Suprapubic skin (tissue), 4 donors: ENCODE results near the gene MBP. TPM values are rescaled to one million over a fixed set of nuclear protein-coding genes. Genes with fewer than 3 reads are reported as not detected.

Experiments used
- DNase-seq, 2 donors: peaks; one replicate each; pipeline ENCODE4 v3.0.0-alpha.2; 2019; ENCODE audit warnings: low spot score in 2 of 2
- H3K27ac ChIP-seq: fragments of 200-600 bp; sonication (generic); one replicate; pipeline ENCODE4 v1.5.1; 2019
- H3K27me3 ChIP-seq: fragments of 200-600 bp; sonication (generic); one replicate; pipeline ENCODE4 v1.5.1; 2019
- H3K36me3 ChIP-seq: fragments of 200-600 bp; sonication (generic); one replicate; pipeline ENCODE4 v1.5.1; 2019
- H3K4me1 ChIP-seq: fragments of 200-600 bp; sonication (generic); one replicate; pipeline ENCODE4 v1.5.1; 2019
- H3K4me3 ChIP-seq: fragments of 200-600 bp; sonication (generic); one replicate; pipeline ENCODE4 v1.5.1; 2019; ENCODE audit warnings: mild to moderate bottlenecking
- H3K9me3 ChIP-seq: fragments of 200-600 bp; sonication (generic); one replicate; pipeline ENCODE4 v1.5.1; 2019
- EP300 ChIP-seq: sonication (generic); formaldehyde crosslinking; IDR thresholded peaks from one replicate; pipeline ENCODE4 v1.6.1; 2017; ENCODE audit warnings: antibody characterized with exemption
- POLR2A ChIP-seq, 2 donors: fragments of 450-650 bp; IDR thresholded peaks; one replicate each; pipeline ENCODE4 v1.6.1; 2017; ENCODE audit warnings: antibody characterized with exemption in 2 of 2, mild to moderate bottlenecking in 2 of 2, moderate library complexity in 2 of 2
- POLR2AphosphoS5 ChIP-seq, 3 donors: sonication (generic); formaldehyde crosslinking; IDR thresholded peaks; one replicate each; pipeline ENCODE4 v1.6.1; 2017; ENCODE audit warnings: antibody characterized with exemption in 3 of 3
- WGBS: methylation state at CpG from one replicate; pipeline ENCODE4 v1.1.5; 2018; 5-methylcytosine and 5-hydroxymethylcytosine counted together
- total RNA-seq, 4 donors: library from RNA; depleted of rRNA; stranded (reverse); fragments of >200 nt; gene quantifications; one replicate each; pipeline ENCODE4 v1.1.0, GENCODE V29; 2016
- TF ChIP-seq, protein P1 (sequence below), 2 donors: fragments of 200-600 bp in 1 of 2; fragments of 450-650 bp in 1 of 2; sonication (generic) in 1 of 2; IDR thresholded peaks; one replicate each; pipeline ENCODE4 v1.5.1; 2016 to 2019; ENCODE audit warnings: antibody characterized with exemption in 2 of 2, mild to moderate bottlenecking in 1 of 2, moderate library complexity in 1 of 2

MBP gene
- total RNA-seq, 4 donors from 2014 or later, result 37.0 to 100 (median 69.3) TPM

DNA sequence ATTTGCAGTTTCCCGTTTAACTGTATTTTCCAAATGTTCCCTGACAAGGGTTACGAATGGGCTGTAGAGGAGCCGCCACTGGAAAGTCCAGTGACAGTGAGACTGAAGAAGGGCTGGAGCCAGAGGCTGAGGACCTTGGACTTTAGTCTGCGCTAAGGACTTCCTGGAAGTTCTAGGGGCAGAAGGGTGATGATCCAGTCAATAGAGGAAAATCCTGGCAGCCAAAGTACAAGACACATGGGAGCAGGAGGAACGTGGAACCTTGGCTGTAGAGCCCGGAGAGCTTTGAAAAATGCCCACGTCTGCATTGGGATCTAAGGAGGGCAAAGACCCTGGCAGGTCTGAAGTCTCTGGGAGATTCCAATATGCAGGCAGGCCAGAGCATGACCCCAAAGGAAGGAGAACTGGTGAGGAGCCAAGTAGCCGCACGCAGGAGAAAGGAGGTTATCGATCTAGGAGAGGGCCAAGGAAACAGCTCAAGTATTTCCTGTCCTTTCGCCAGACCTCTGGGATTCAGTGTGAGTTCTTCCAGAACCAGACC, 28.5 kb downstream of the MBP start:
- Histone ChIP-seq H3K36me3 (no peaks in the 10 kb centered on the region), H3K27me3 (no peaks in the 10 kb centered on the region), H3K27ac (peak overlapping the region; percentile 33), H3K4me3 (no peak overlapping the region), H3K9me3 (no peaks in the 10 kb centered on the region), H3K4me1 (peaks cover 80% of the 10 kb centered on the region)
- TF ChIP-seq, protein P1, sequence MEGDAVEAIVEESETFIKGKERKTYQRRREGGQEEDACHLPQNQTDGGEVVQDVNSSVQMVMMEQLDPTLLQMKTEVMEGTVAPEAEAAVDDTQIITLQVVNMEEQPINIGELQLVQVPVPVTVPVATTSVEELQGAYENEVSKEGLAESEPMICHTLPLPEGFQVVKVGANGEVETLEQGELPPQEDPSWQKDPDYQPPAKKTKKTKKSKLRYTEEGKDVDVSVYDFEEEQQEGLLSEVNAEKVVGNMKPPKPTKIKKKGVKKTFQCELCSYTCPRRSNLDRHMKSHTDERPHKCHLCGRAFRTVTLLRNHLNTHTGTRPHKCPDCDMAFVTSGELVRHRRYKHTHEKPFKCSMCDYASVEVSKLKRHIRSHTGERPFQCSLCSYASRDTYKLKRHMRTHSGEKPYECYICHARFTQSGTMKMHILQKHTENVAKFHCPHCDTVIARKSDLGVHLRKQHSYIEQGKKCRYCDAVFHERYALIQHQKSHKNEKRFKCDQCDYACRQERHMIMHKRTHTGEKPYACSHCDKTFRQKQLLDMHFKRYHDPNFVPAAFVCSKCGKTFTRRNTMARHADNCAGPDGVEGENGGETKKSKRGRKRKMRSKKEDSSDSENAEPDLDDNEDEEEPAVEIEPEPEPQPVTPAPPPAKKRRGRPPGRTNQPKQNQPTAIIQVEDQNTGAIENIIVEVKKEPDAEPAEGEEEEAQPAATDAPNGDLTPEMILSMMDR (IDR thresholded peaks at IDR 0.05), result no peak
- TF ChIP-seq POLR2A (IDR thresholded peaks at IDR 0.05) (no peak), POLR2AphosphoS5 (IDR thresholded peaks at IDR 0.05) (no peak), EP300 (no peak)
- 81% methylated on average over 11 of the region's 11 CpGs for WGBS
- no peak for DNase-seq

DNA sequence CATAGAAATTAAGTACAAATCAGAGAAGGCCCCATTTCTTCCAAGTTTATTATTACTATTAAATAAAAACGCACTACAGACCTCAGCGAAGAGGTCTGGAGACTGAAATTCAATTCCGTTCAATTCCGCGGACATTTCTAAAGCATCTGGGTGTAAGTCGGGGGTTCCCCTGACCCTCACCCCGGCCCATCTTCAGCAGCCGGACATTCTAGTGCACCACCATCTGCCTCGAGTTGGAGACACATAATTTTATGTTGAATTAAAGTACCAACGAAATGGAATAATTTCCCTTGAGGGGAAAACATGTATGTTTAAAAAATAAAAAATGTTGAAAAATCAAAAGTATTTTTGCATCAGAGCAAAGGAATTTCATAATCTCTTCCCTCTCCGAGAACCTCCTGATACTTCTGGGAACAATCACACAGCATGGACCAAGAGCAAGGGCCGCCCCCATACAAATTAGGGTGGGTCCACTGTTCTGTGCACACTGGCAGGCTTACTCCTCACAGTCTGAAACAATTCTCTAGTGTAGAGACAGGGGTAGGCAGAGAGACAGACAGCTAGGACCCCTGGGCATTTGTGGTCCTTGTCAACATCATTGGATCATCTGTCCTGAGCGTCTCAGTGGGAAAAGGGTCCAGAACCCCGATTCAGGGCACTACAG, 29.3 kb downstream of the MBP start:
- Histone ChIP-seq H3K27ac (peak overlapping the region; percentile 89), H3K9me3 (no peaks in the 10 kb centered on the region), H3K4me1 (peaks cover 80% of the 10 kb centered on the region), H3K36me3 (no peaks in the 10 kb centered on the region), H3K4me3 (no peak overlapping the region), H3K27me3 (no peaks in the 10 kb centered on the region)
- no peak for TF ChIP-seq POLR2AphosphoS5 (IDR thresholded peaks at IDR 0.05)
- no peak for TF ChIP-seq POLR2A (IDR thresholded peaks at IDR 0.05)
- TF ChIP-seq, protein P1 (IDR thresholded peaks at IDR 0.05), result no peak
- no peak for TF ChIP-seq EP300
- 76% methylated on average over 14 of the region's 14 CpGs for WGBS
- DNase-seq, result no peak

DNA sequence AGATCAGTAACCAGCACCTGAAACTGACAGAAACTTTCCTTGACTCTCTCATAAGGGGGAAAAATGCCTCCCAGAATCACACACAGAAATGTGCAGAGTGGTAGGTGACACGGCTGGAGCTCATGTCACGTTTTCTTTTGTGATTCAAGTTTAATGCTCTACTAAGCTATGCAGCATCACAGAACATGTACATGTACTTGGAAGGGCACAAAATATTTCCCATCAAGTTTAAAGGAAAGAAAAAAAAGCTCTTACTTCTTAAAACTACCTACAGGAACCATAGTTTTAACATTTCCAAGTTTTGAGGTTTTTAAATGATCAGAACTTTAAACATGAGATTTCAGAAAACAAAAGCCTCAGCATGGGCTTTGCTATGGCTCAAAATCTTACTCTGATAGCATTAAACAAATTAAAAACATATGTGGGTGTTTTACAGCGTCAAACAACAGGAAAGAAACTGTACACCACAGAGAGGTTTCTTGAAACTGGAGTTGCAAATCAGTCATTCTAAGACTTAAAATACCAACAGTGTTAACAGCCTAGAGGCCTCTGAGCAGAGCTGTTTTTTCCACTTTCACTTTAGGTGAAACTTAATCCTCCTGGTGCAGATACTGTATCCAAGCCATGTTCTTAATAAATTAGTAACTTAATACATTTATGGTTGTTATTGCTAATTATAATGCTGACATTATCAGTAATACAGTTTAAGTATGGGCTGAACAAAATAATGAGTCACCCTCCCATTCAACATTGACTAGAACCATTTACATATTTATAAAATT, 30.1 kb downstream of the MBP start:
- TF ChIP-seq POLR2A (IDR thresholded peaks at IDR 0.05) (no peak), EP300 (no peak), POLR2AphosphoS5 (IDR thresholded peaks at IDR 0.05) (no peak)
- TF ChIP-seq, protein P1 (IDR thresholded peaks at IDR 0.05), result no peak
- WGBS, result 19% methylated on average over 3 of the region's 3 CpGs
- no peak for DNase-seq
- Histone ChIP-seq H3K9me3 (no peaks in the 10 kb centered on the region), H3K36me3 (no peaks in the 10 kb centered on the region), H3K27ac (peak overlapping the region; percentile 89), H3K4me1 (peaks cover 76% of the 10 kb centered on the region), H3K4me3 (peak overlapping the region; percentile 0), H3K27me3 (no peaks in the 10 kb centered on the region)

DNA sequence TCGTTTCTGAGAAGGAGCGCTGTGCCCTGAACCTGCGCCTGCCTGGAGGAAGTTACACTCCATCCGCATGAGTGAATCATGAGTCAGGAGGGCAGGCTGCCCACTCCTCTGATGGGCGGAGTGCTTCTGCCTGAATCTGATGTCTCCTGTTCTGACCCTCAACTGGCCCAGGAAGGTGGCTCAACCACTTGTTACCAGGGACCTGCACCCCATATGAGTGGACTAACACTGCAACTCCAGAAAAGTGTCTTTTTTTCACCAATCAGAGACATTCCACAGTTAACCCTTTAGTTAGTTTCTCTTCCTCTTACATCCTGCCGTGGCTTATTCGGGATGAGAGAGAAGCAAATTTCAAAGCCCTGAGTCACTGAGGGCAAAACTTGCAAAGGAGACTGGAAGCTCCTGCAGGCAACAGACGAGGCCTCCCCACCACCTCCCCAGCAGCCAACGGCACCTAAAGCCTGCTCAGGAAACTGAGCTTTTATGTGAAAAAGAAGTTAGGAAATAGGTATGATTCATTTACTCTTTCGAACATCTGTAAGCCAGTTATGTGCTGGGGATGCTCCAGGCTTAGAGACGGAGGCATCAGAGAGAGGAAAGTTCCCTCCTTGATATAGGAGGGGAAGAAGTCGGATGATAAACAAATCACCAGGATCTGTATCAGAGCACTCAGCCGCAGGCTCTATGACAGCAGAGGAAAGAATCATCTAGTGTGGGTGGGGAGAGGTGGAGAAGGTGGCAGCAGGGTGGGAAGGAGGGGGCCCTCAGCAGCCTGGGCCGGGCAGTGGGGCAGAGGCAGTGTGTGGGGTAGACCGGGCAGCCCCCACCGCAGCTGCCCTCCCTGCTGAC, 30.9 kb downstream of the MBP start:
- TF ChIP-seq, protein P1 (IDR thresholded peaks at IDR 0.05), result no peak
- TF ChIP-seq EP300, result no peak
- TF ChIP-seq POLR2A (IDR thresholded peaks at IDR 0.05), result no peak
- no peak for TF ChIP-seq POLR2AphosphoS5 (IDR thresholded peaks at IDR 0.05)
- peak overlapping the region; percentile 0 for H3K4me3 ChIP-seq
- H3K27me3 ChIP-seq, result no peaks in the 10 kb centered on the region
- no peaks in the 10 kb centered on the region for H3K36me3 ChIP-seq
- H3K4me1 ChIP-seq, result peaks cover 73% of the 10 kb centered on the region
- H3K9me3 ChIP-seq, result no peaks in the 10 kb centered on the region
- DNase-seq, result peak; percentile 92 to 94
- WGBS, result 17% methylated on average over 16 of the region's 16 CpGs
- H3K27ac ChIP-seq, result peak overlapping the region; percentile 89
